ENCODE results near the gene PDE4D. TPM values are rescaled to one million over a fixed set of nuclear protein-coding genes. Genes with fewer than 3 reads are reported as not detected.

The PDE4D gene
- total and polyA plus RNA-seq, 2 donors (not counting 1 experiment from before 2014, with no cell fraction given) = 14.9 to 171 TPM

GRCh38 chr5:59428391-59428790, 465.1 kb downstream of the PDE4D start:
- H3K4me3 Mint-ChIP-seq = no peak overlapping the region
- ATAC-seq (ENCODE audit: low read depth) = no peak
- Histone ChIP-seq H3K9me3 (ENCODE audit: control extremely low read depth in 1 of 3, control insufficient read depth in 2 of 3, insufficient read depth in 1 of 3, low read length in 2 of 3) (no peaks in the 10 kb centered on the region), H3K9ac (ENCODE audit: low read length) (no peak overlapping the region), H2AFZ (ENCODE audit: insufficient read depth, low read depth, low read length, poor library complexity, severe bottlenecking) (no peak overlapping the region), H3K79me2 (ENCODE audit: control insufficient read depth, insufficient read depth, low read length) (no peaks in the 10 kb centered on the region), H3K4me2 (replicated peaks; ENCODE audit: low read depth, low read length, poor library complexity, severe bottlenecking) (no peak overlapping the region), H3K4me3 (ENCODE audit: control extremely low read depth in 1 of 5, extremely low read depth in 1 of 5, insufficient read depth in 1 of 5, low read depth in 2 of 5, low read length in 4 of 5) (no peak overlapping the region), H3K27ac (ENCODE audit: low read length in 2 of 2) (no peak overlapping the region), H3K27me3 (replicated peaks in 1 of 4; ENCODE audit: control extremely low read depth in 1 of 4, control insufficient read depth in 3 of 4, insufficient read depth in 4 of 4, low read length in 3 of 4) (no peaks in the 10 kb centered on the region), H4K20me1 (ENCODE audit: control insufficient read depth, insufficient read depth, low read length, poor library complexity, severe bottlenecking) (no peaks in the 10 kb centered on the region), H3K4me1 (ENCODE audit: control insufficient read depth in 2 of 2, insufficient read depth in 2 of 2, low read length in 2 of 2) (no peaks in the 10 kb centered on the region), H3K36me3 (replicated peaks in 1 of 2; ENCODE audit: control extremely low read depth in 1 of 2, control insufficient read depth in 1 of 2, extremely low read depth in 1 of 2, insufficient read depth in 2 of 2, low read length in 1 of 2) (no peaks in the 10 kb centered on the region)
- no peaks in the 10 kb centered on the region for H3K27me3 Mint-ChIP-seq
- TF ChIP-seq CTCF (IDR thresholded peaks at IDR 0.05) (no peak), EZH2 (IDR thresholded peaks at IDR 0.05; ENCODE audit: borderline replicate concordance, insufficient read depth, low read depth, low read length, poor library complexity, severe bottlenecking) (no peak)
- DNase-seq = no peak
- H3K9me3 Mint-ChIP-seq (ENCODE audit: insufficient read depth) = no peaks in the 10 kb centered on the region
- ChIA-PET CTCF (no interaction called here), POLR2A (no interaction called here)
- no peak overlapping the region for H3K27ac Mint-ChIP-seq
- intact Hi-C loops (cut with micrococcal nuclease) = no loop called here
- WGBS (ENCODE audit: insufficient coverage) = no CpG with 5 or more reads among the region's 2 CpGs
- no peaks in the 10 kb centered on the region for H3K4me1 Mint-ChIP-seq

- Histone ChIP-seq H3K4me1 (ENCODE audit: control insufficient read depth in 2 of 2, insufficient read depth in 2 of 2, low read length in 2 of 2) (no peaks in the 10 kb centered on the region), H3K79me2 (ENCODE audit: control insufficient read depth, insufficient read depth, low read length) (no peaks in the 10 kb centered on the region), H3K36me3 (replicated peaks in 1 of 2; ENCODE audit: control extremely low read depth in 1 of 2, control insufficient read depth in 1 of 2, extremely low read depth in 1 of 2, insufficient read depth in 2 of 2, low read length in 1 of 2) (no peaks in the 10 kb centered on the region), H3K9me3 (ENCODE audit: control extremely low read depth in 1 of 3, control insufficient read depth in 2 of 3, insufficient read depth in 1 of 3, low read length in 2 of 3) (no peaks in the 10 kb centered on the region), H3K27ac (ENCODE audit: low read length in 2 of 2) (no peak overlapping the region), H3K9ac (ENCODE audit: low read length) (no peak overlapping the region), H3K4me2 (replicated peaks; ENCODE audit: low read depth, low read length, poor library complexity, severe bottlenecking) (no peak overlapping the region), H3K27me3 (replicated peaks in 1 of 4; ENCODE audit: control extremely low read depth in 1 of 4, control insufficient read depth in 3 of 4, insufficient read depth in 4 of 4, low read length in 3 of 4) (no peaks in the 10 kb centered on the region), H2AFZ (ENCODE audit: insufficient read depth, low read depth, low read length, poor library complexity, severe bottlenecking) (no peak overlapping the region), H3K4me3 (ENCODE audit: control extremely low read depth in 1 of 5, extremely low read depth in 1 of 5, insufficient read depth in 1 of 5, low read depth in 2 of 5, low read length in 4 of 5) (no peak overlapping the region), H4K20me1 (ENCODE audit: control insufficient read depth, insufficient read depth, low read length, poor library complexity, severe bottlenecking) (no peaks in the 10 kb centered on the region)
- DNase-seq = no peak
- Mint-ChIP-seq H3K4me3 (no peak overlapping the region), H3K27ac (no peak overlapping the region), H3K9me3 (ENCODE audit: insufficient read depth) (no peaks in the 10 kb centered on the region), H3K27me3 (no peaks in the 10 kb centered on the region), H3K4me1 (no peaks in the 10 kb centered on the region)
- POLR2A ChIA-PET = no interaction called here
- TF ChIP-seq EZH2 (IDR thresholded peaks at IDR 0.05; ENCODE audit: borderline replicate concordance, insufficient read depth, low read depth, low read length, poor library complexity, severe bottlenecking) = no peak
- no peak for TF ChIP-seq CTCF (IDR thresholded peaks at IDR 0.05)
- no CpG with 5 or more reads among the region's 3 CpGs for WGBS (ENCODE audit: insufficient coverage)
- CTCF ChIA-PET = interaction anchor here (0.8 kb wide), 1 partner anchor 249 kb away, joined by 3 read pairs; no protein-coding TSS in a partner anchor
- intact Hi-C loops (cut with micrococcal nuclease) = no loop called here
- no peak for ATAC-seq (ENCODE audit: low read depth)
These were observed 469.0 kb downstream of the PDE4D start for GRCh38 chr5:59424515-59424914.
